ENCODE measurements around the gene KCTD2.

The KCTD2 gene

GRCh38 chr17:75103601-75104554 is 56.9 kb downstream of the KCTD2 start:
- no peak for DNase-seq

- DNase-seq, result peak; percentile 70
These were observed 58.4 kb downstream of the KCTD2 start for GRCh38 chr17:75105126-75106080.

- DNase-seq, result no peak
These were observed 61.2 kb downstream of the KCTD2 start for GRCh38 chr17:75108193-75108592.

- DNase-seq, result no peak
These were observed 62.0 kb downstream of the KCTD2 start for GRCh38 chr17:75109046-75109406.

GRCh38 chr17:75109407-75110233 is 62.6 kb downstream of the KCTD2 start, which contains the start of gene ARMC7:
TSS of gene ARMC7 (plus strand) at chr17:75109969. CDS start at chr17:75110289, 320 bp downstream.
- peak; percentile 60 for DNase-seq

- no peak for DNase-seq
These were observed 63.4 kb downstream of the KCTD2 start for GRCh38 chr17:75110234-75110937.

GRCh38 chr17:75111777-75112335 is 64.8 kb downstream of the KCTD2 start:
- DNase-seq, result no peak

- peak; percentile 74 for DNase-seq
These were observed 67.0 kb downstream of the KCTD2 start for GRCh38 chr17:75113798-75114551.

GRCh38 chr17:75114552-75115314 is 67.7 kb downstream of the KCTD2 start:
- DNase-seq, result no peak
